Ramos (cell line): ENCODE data around the gene USP3.

Experiments
- in situ Hi-C: fragments of 300-500 bp; cut with MboI; formaldehyde crosslinking; loops from one replicate; pipeline ENCODE4 v1.14.3; 2022; ENCODE audit warnings: low sequenced_read_pairs; ENCODE audit not compliant: unreplicated experiment

USP3 gene

DNA sequence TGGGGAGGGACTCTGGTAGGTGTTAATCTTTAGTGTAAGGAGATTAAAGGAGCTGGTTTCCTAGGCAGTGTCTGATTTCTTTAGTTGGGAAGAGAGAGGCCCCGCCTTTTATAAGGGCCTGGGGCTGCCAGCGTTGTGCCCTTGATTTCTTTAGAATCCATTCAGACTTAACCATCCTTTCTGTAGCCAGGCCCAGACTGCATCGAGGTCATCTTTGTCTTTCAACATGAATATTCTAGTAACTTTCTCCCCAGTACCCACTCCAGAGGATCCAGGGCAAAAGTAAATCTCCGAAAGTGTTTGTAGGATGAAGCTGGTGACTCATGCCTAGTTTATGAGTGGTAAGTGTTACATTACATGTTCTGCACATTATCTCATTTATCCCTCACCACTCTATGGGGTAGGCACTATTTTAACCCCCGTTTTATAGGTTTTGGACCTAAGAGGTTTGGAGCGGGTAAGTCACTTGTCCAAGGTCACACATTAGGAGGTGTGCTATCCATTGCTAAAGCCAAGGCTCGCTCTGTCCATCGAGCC, 11.8 kb upstream of the USP3 start:
- in situ Hi-C loops: no loop called here

DNA sequence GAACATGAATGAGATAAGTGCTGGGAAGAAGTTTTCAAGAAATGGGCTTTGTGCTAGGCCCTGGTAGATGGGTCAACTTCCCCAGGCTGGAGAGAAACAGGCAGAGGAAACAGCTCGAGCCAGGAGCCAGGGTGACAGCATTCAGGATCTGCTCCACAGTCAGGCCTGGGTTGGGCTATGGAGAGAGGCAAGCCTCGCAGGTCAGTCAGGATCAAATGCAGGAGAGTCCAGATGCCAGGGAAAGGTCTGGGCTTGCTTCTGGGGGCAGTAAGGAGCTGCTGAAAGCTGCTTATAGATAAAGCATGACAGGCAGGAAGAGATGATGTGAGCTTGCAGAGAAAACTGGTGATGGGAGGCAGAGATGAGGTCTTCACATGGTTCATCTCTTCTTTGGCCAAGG, 11.0 kb upstream of the USP3 start:
- in situ Hi-C loops: no loop called here

DNA sequence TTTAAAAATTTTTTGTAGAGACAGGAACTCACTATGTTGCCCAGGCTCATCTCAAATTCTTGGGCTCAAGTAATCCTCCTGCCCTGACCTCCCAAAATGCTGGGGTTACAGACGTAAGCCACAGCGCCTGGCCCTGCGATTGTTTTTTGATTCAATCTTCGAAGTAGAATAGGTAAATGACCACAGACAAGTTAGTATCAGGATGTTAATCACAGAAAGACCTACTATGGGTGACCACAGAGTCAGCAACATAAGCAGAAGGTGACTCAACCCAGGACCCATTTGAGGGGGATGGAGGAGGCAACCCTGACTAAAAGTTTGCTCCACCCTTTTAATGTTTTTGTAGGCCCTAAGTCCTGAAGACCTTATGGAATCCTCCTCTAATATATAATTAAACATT, 10.0 kb upstream of the USP3 start:
- in situ Hi-C loops: no loop called here

DNA sequence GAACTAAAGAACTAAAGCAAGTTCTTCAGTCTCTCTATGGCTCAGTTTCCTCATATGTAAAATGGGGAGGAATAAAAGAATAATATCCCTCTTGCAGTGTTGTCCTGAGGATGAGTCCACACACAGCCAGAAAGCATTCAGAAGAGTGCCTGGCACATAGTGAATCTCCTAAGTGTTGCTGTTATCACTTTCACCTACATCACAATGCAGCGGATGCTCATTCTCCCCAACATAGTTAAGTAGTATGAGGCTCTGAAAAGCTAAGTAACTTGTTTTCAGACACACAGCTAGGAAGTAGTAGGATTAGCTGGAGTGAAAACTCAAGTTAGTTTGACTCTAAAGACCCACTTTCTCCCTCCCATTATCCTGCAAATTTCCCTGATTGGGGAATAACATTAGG, 9.1 kb upstream of the USP3 start:
- in situ Hi-C loops: no loop called here

DNA sequence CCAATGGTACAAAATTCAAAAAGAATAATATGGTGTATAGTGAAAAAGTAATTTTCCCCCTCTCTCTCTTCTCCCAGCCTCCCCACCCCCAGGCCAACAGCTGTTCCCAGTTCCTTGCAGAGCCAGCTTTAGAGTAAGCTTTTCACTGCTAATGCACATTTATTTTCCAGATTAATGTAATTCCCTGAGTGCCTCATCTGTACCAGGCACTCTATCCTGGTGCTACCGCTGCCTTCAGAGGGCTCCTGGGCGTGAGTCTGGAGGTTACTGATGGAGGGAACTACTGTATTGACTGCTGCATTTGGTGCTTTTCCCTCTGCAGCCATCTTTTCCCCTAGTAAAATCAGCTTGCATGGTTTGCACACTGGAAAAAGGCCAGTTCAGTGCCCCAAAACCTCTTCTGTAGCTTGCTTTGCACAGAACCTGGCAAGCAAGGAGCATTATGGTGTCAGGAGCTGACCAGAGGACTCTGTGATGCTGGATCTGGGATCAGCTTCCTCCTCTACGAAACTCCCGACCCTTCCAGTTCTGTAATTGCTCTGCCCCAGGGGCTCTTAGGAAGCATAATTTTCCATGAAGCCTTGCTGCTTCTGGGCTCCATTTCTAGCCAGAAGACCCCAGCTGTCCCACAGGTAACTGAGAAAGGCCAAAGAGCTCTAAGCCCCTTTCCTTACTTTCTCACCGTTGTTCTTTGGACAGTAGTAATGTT, 8.5 kb upstream of the USP3 start:
- in situ Hi-C loops: no loop called here

DNA sequence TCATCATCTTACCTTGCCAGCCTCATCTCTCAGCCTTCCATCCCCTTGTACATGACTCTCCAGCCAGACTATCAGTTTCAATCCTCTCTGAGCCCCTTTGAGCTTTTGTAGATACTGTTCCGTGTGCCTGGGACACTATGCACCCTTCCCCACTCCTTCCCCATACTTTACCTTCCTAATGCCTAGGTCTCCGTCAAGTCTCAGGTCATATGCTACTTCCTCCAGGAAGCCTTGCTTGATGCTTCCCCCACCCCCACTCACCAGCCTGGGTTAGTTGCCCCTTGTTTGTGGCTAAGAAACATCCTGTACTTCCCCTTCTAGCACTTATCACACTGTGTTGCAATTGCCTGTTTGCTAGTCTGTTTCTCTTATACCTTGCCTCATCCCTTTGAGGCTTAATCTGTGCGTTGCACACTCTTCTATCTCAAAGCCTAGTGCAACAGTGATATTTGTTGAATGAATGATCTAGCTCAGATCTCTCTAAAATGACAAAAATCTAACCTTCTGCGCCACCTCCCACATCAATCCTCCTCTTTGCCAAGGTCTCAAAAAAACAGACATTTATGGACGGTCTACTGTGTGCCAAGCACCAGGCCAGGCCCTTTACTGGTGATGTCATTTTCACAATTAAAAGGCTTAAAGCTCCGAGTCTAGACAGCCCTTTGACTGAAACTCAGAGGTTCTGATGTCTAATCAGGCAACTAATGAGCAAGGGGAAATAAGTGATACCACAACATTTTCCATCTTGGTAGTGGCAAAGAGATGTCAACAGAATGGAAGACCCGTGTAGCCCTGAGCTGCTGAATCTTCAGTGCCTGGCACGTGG, 6.5 kb upstream of the USP3 start:
- in situ Hi-C loops: no loop called here

DNA sequence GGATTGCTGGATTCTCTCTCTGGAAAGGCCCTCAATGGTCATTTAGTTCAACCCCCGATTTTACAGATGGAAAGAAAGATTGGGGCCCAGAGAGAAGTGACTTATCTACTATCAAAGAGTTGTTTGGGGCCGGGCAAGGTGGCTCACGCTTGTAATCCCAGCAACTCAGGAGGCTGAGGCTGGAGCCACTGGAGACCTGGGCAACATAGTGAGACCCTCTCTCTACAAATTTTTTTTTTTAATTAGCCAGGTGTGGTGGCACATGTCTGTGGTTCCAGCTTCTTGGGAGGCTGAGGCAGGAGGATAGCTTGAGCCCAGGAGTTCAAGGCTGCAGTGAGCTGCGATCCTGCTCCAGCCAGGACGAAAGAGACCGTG, 5.2 kb upstream of the USP3 start:
- in situ Hi-C loops: no loop called here

DNA sequence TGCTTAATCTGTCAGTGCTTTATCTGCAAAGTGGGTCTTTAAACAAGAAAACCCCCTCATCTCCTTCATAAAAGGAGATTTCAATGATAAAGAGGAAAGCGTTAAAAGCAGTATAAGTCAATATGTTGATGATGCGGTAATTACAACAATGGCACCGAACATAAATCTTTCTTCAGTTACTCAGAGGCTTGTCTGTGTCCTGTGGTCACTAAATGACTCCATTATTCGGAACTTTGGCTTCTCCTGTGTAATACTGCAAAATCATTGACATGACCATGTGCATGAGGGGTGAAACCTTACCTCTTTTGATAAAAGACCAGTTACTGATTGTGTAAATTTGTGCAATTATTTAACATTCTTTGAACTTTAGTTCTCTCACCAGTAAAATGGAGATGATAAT, 4.8 kb upstream of the USP3 start:
- in situ Hi-C loops: no loop called here

DNA sequence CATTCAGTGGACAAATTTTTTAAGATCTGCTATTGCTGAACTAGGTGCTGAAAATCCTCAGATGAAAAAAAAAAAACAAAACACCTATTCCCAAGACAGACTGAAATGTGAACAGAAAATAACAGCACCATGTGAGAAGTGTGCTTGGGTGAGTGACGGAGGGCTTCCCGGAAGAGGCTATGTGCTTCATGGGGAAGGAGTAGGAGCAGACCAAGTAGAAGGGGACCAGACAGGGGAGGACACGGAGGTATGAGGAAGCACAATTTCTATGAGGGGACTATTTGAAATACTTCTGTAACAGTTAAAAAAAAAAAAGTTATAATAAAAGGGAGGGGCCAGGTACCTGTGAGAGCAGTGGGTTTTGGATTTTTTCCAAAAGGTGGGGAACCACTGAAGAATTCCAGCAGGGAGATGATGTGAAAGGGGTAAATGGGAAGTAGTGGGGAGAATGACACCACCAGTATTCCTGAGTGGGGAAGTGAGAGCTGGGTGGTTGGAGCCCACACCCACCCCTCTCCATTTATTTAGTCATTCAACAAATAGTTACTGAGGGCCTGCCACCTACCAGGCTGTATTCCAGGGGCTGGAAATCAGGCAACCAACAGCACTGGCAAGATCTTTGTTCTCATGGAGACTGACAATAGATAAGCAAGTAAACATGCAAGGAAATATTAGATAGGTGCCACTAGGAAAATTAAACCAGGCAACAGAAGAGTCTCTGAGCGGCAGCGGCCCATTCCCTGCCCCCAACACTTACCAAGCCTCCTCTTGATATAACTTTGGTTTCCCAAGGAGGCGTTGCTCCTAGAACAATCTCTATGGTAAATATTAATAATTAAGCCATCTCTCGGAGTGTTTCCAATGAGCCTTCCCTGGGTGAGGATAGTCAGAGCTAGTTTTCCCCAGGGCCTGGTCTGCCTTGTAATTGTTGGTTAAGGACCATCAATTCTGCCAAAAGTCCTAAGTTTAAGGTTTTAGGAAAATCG, 3.8 kb upstream of the USP3 start:
- in situ Hi-C loops: no loop called here

DNA sequence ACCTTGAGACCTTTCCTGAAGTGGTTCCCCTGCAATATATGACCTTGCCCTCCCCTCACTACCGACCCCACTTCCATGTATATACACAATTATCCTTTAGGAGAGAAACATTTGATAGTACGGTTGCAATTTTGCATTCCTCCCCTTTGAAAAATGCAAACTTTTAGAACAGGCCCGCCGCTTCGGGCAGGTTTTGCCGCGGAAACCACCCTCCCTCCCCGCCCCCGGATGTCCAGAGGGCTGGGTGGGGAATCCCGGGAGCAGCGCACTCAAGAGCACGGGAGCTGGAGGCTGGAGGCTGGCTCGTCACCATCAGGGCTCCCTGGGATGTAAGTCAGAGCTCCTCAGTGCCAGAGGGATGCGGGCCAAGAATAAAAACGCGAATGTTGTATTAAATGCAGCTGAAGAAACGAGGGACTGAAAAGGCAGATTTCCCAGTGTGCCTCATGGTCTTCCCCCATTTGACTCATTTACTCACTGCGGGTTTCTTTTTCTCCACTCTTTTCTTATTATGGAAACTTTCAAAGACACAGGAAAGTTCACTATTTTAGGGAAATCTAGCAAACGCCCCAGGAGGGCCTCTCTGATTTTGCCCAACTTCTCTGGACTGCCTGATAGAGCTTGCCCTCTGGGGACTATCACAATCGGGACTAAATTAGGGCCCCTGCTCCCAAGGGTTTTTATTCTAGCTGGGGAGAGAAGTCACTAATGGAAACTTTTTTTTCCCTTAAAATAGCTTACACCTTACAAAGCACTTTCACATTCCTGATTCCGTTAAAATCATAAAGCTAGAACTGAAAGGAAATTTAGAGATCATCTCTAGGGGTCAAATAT, 2.9 kb upstream of the USP3 start:
- in situ Hi-C loops: no loop called here

DNA sequence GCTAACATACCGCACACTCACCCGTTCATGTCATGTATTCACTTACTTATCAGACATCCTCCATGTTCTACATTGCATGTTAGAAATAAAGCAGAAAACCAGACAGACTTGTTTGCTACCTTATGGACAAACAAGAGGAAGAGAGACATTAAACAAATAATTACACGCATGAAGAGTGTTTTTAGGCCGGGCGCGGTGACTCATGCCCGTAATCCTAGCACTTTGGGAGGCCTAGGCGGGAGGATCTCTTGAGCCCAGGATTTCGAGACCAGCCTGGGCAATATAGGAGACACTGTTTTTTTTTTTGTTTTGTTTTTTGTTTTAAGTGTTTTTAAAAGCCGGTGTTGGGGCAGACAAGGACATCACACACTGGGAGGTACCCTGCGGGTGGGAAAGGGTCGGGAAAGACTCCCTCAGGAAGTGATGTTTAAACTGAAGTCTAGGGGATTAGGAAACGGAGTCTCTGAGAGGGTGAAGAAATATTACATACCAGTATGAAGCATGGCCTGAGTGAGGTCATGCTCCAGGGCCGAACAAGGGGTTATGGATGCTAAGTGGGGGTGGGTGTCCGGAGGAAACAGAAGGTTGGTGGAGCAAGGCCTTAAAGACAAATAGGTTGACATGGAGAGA, 2.1 kb upstream of the USP3 start:
- in situ Hi-C loops: no loop called here

DNA sequence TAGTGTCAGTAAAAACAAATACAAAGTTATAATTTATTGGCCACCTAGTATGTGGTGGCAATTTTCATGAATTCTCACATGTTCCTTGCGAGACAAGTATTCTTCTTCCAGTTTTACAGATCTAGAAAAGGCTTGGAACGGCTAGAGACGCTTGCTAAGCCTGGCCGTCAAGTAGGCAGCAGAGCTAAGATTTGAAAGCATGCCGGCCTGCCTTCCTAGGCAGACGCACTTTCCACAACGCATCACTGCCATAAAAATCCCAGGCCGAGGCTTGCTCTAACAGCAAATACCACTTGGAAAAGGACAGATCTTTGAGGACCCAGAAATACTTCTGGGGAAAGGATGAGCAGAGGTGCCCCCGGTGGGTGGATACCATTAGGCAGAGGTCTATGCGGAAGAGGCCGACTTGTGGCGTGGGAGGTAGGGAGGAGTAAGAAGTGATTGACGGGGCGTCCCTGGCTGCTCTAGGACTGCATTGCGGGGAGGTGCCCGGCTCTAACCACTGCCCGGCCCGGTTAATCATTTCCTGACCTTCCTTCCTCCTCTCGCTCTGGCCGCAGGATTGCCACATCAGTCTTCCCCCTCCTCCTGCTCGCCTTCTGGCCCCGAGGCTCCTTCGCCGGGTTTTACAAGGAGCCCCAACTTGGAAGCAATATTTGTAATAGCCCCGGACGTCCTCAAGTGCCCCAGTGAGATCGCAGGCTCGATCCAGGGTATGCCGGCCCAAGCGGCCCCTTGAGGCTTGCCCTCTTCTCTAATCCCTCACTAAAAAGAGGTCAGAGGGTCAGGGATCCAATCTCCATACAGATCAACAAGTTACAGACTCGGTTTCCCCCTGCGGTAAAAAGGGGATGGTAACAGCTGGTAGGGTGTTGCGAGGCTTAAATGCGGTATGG, 1.3 kb upstream of the USP3 start:
- in situ Hi-C loops: no loop called here

DNA sequence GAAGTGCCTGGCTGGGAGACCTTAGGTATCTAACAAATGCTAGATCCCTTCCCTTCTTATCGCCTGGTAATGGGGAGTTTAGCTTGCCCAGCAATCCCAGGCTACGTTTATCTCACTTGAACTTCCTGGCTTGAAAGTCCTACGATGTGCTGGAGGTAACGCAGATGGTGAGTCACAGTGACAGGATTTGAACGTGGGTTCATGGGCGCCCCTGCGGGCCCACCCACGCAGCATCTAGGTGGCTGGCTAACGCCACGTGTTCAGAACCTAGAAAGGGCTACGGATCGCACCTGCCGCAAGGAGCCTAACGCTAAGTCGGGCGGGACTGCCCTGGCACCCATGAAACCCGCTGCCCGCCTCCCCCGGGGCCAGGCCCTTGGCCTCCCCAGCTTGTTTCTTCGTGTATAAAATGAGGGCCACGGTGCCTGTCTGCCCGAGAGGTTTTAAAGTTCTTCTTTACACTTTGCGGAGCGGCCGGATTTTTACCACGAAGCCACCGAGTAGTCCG, 600 bp upstream of the USP3 start:
- in situ Hi-C loops: no loop called here

DNA sequence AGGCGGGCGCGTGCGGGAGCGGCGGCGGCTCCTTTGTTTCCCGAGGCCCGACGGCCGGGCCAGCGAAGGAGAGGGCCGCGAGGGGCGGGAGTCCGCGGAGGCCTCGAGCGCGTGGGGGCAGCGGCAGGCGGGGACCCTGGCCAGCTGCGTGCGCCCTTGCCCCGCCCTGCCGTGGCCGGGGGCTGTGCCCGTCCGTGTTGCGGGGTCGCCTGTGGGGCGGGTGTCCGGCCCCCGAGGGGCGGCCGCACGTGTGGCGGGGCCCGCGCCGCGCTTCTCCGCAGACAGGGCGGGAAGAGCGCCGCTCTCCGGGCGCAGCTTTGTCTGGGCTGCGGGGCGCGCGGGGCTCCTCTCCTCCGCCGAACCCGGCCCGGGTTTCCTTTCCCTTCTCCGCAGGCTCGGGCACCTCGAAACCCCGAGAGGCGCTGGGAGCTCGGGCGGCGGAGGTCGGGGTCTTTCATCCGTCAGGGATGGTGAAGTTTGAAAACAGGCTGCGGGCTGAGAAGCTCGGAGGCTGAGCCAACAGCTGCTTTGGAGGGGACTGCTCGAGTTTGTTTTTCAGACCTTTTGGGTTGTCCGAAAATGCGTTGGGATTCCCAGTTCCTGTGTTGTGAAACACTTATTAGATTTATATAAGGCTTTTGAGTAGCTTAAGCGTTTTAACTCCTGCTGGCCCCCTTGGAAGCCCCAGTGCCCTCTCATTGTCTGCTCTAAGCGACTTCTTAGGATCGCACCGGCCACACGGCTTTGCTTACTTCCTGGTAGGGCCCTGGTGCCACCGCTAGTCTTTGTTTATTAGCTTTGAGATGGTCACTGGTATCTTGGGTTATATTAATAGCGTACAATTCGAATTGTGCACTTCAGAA, 817 bp downstream of the USP3 start:
- in situ Hi-C loops: no loop called here

DNA sequence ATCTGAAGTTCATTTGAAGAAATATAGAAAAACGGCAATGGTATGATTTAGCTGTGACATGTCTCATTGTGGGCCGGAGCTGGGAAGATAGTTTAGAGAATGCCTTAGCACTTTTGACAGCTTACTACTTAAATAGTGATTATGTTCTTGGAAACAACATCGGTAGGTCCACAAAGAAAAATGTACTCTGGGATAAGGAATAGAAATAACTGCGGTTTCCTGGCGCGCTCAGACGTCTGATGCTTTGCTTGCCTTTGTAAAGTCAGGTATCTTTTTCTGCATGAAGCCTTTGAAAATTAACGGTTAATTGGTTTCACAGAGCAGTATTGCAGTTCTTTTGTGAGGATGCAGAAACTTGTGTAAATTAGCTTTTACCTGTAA, 1.4 kb downstream of the USP3 start:
- in situ Hi-C loops: no loop called here

DNA sequence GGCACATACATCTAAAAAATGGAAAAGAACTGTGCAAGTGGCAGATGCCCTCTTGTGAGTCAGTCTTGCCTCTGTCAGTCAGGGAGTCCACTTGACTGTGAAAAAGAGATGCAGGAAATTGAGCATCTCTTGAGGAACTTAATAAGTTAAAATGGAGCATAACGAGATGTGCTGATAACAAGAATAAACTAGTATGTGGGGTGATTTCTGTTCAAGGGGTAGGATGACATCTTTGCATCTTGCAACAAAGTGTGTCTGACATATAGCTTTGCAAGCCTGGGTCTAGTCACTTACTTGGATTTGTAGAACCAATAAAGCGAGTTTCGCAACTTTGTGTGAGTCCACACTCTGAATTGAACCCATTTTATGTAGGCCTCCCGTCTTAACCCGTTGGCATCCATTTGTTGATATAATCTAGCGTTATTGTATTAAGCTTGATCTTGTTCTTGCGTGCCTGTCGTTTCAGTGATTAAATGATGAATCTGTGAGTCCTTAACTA, 2.2 kb downstream of the USP3 start:
- in situ Hi-C loops: no loop called here
